Fibroblast of skin of left biceps (primary cell): ENCODE measurements around the gene METTL9.
A peak's percentile ranks its signal among the peaks of the same experiment; 100 is the strongest.
"Not testable (repeated sequence)": the region's sequence is repeated elsewhere in the genome, so short reads cannot be mapped to it uniquely, and the experiment has no call there.

Experiments used
- DNase-seq, 2 experiments: peaks; one replicate each; pipeline ENCODE4 v3.0.0-alpha.2; 2013; ENCODE audit warnings: low read depth in 2 of 2

METTL9 gene

DNA sequence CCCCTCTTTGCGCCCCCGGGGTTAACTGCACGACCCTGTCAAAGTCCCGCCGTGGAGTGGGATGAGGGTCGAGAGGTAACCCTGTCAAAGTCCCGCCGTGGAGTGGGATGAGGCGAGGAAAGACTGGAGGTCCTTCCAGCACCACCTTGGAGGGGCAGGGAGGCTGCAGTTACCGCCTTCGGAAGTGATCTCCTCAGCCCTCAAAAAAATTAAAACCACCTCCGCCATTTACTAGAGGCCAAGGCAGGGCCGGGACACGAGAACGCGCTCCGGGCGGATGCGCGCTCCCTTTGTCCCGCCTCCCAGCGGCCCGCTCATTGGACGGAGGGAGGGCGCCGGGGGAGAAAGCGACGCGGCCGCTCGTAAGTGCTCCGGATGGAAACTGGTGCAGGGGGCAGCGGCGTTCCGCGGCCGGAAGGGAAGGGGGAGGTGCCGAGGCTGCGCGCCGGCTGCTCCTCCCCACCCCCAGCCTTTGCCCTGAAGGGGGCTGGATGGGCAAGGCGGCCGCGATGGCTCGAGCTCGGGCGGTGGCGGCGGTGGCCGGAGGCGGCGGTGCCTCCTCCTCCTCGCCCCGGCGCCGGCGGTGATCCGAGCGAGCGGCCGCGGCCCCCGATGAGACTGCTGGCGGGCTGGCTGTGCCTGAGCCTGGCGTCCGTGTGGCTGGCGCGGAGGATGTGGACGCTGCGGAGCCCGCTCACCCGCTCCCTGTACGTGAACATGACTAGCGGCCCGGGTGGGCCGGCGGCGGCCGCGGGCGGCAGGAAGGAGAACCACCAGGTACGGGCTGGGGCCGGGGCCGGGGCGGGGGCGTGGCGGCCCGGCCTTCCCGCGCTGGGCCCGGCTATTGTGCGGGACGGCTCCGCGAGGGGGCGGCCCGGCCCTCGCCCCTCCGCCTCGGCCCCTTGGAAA, at the start of gene METTL9:
Gene METTL9, plus strand, starts transcription at position 456 of the 909 bp plus-strand sequence. Its CDS starts 157 bp downstream, at position 613.
- DNase-seq: peak; percentile 84 to 86

DNA sequence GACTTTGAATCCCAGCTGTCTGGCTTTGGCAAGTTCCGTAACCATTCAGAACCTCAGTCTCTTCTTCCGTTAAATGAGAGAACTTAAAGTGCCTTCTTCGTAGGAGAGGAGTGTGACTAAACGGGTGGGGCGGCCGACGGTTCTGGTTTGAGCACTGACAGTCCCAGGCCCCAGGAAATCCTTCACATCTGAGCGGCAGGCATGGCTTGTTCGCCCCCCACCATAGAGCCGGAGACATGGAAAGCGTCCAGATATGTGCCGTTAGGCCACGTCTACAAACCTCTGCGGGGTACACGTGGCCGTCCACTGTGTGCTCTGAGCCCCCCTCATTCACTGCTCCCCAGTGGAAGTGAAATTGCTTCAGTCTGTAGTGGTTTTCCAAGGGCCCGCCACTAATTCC, 49.4 kb upstream of the METTL9 start:
- DNase-seq: not testable (repeated sequence)

DNA sequence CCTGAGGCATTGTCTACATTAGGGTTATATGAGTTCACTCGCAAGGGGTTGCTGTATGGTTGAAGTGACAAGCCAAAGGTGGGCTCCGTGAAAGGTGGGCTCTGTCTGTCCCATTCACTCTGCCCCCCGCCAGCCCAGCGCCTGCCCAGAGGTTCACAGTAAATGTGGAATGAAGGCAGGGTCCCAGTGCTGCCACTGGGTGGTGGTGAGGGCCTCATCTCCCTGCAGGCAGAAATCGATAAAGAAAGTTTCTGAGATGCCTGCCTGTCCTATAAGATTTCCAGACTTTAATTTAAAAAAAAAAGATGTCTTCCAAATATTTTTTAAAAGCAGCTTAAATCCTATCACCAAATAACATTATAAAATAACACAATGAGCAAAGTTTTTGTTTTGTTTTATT, 48.9 kb upstream of the METTL9 start:
- DNase-seq: not testable (repeated sequence)

DNA sequence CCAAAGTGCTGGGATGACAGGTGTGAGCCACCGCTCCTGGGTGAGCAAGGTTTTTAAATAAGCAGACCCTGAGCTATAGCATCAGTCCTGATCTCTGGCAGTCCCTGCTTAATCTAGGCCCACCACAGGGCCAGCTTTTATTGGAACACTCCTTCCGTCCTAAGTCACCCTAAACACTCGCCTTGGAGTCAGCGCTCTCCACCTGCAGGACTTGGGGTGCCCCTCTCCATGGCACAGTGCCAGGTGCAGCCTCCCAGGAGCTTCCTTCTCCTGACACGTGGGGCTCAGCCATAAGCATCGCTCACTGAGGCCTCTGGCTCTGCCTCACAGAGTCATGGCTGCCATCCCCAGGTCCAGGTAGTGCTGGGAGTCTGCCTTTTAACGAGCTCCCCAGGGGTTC, 48.3 kb upstream of the METTL9 start:
- DNase-seq: not testable (repeated sequence)

DNA sequence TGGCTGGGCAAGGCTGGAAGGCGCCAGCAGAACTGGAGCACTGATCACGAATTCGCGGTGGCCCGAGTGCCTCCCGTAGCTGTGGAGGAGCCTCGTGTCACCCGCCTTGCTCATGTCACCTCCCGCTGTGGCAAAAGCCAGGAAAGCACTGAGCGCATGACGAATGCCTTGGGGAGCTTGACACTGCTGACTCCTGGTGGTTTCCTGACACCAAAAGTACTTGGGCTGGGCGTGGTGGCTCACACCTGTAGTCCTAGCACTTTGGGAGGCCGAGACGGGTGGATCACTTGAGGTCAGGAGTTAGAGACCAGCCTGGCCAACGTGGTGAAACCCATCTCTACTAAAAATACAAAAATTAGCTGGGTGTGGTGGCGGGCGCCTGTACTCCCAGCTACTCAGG, 47.8 kb upstream of the METTL9 start:
- DNase-seq: not testable (repeated sequence)

DNA sequence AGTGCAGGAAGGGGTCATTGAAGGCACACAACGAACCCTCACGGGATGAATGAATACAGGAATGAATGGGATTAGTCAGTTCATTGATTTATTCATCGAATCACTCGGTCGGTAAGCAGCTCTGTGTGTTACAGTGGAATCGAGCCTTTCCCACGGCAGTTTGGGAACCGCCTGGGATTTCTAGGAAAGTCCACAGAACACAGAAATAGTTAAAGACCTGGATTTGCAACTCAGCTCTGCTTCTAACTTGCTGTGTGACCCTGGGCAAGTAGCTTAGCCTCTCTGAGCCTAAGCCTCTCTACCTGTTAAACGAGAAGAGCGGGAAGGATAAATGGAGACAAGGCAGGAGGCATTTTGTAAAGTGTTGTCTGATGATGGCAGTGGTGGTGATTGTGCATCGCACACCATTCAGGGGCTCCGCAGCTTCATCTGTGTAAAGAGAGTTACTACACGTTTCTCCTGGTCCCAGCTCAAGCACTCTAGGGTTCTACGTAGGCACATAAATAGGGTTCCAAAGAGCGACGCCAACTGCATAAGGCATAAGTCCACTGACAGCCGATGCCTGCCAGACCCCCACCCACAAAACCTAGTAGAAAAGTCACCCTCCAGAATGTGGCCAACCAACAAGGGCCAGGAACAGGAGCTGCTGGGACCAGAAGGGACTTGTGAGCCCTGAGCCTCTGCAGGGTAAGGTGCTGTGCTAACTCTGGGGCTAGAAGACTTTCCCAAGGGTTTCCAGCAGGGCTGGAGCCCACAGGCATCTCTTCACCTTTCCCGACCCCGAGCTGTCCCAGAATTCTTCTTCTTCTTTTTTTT, 45.7 kb upstream of the METTL9 start:
- DNase-seq: not testable (repeated sequence)

DNA sequence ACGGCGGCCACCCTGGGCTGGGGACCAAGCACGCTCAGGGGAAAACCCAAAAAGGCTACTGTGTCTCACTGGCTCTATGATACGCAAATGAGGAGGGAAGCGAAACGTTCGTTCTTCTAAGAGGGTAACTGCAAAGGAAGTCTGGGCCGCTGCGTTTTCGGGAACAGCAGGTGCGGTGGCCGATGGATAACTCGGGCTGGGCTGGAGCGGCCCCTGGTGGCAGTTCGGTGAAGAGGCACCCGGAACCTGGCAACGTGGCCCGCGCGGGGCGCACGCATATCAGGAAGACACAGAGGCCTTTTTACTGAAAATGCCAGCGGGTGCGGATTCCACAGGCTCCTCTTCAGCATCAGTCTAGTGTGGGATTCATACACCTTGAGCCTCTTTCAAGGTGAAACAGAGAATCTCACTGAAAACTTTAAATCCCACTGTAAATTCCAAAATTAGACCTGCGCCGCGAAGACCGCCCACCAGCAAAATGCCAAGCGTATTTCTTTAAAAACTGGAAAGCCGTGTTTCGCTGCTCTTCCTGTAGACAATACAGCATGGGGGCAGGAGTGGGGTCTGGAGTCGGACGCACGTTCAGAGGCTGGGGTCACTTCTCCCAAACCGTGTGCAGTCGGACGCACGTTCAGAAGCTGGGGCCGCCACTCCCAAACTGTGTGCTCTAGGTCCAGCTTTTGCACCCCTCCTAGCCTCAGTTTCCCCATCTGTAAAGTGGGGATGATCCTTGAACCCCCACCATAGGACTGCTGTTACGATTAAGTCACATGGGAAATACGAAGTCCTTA, 44.4 kb upstream of the METTL9 start:
- peak; percentile 29 to 32 for DNase-seq

DNA sequence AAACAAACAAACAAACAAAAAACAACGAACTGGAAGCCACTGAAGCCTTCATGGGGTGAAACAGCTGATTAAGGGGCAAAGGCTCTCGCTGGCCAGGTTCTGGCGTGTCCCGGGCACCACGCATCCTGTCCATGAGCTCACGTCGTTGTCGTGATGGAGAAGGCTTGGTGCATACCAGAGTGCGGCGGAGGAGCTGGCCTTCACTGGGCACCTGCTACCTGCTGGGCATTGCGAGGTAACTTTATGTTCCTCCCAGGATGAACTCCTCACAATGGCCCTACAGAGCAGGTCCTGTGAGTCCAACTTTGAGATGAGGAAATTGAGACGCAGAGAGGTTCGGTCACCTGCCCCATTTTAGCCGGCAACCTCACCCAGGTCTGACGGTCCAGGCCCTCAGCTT, 43.8 kb upstream of the METTL9 start:
- not testable (repeated sequence) for DNase-seq

DNA sequence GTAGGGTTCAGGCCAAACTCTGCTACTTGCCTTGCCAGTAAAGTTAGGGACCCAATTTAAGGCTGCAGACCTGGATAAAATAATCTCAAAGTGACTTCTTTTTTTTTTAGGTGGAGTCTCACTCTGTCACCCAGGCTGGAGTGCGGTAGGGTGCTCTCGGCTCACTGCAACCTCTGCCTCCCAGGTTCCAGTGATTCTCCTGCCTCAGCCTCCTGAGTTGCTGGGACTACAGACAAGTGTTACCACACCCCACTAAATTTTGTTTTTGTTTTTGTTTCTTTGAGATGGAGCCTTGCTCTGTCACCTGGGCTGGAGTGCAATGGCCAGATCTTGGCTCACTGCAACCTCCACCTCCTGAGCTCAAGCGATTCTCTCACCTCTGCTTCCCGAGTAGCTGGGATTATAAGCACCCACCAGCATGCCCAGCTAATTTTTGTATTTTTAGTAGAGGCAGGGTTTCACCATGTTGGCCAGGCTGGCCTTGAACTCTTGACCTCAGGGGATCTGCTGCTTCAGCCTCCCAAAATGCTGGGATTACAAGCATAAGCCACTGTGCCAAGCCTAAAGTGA, 43.3 kb upstream of the METTL9 start:
- not testable (repeated sequence) for DNase-seq

DNA sequence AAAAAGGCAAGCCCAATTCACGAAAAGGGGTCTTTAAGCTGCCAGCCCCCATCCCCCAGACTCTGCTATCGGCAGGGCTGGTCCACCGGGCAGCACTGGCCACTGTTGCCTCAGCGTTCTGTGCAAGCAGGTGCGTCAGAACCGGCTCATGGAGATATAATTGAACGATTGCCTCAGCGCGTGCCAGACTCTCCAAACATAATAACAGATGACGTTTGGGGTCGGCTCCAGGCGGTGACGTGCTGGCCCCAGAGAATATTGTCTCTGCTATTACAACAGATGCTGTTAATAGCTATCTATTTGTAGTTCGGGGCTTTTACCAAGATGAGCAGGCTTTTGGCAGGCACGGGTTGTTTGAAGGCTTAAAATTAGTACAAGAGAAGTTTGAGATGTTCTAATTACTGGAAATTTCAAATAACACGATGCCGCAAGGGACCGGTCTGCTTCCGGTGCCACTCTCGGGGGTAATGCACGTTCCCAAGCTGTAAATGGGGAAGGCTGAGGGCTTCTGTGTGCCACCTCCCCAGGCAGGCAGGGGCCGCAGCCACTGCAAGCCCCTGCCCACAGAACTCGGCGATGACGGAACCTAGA, 42.6 kb upstream of the METTL9 start:
- DNase-seq: not testable (repeated sequence)

DNA sequence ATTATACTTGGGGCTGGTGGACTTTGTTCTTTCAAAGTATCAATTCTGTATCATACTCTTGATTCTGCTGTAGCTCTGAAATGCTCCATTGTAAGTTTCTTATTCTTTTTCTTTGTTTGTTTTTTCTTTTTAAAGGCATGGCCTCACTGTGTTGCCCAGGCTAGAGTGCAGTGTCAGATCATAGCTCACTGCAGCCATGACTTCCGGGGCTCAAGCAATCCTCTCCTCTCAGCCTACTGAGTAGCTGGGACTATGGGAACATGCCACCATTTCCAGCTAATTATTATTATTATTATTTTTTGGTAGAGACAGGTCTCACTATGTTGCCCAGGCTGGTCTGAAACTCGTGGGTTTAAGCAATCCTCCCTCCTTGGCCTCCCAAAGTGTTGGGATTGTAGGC, 38.9 kb upstream of the METTL9 start:
- no peak for DNase-seq

DNA sequence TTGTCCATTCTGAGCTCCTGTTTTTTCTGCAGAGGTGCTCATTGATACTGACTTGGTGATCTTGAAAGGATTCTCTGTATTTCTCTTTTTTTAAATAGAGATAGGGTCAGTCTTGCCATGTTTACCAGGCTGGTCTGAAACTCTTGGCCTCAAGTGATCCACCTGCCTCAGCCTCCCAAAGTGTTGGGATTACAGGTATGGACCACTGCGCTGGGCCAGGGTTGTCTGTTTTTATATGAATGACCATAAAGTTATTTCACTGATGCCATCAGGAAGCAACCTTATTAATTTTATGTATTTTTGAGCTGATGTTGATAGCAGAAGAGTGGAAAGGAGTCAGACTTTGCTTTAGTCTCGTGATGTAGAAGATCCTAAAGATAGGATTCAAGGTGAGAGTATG, 35.7 kb upstream of the METTL9 start:
- DNase-seq: no peak

DNA sequence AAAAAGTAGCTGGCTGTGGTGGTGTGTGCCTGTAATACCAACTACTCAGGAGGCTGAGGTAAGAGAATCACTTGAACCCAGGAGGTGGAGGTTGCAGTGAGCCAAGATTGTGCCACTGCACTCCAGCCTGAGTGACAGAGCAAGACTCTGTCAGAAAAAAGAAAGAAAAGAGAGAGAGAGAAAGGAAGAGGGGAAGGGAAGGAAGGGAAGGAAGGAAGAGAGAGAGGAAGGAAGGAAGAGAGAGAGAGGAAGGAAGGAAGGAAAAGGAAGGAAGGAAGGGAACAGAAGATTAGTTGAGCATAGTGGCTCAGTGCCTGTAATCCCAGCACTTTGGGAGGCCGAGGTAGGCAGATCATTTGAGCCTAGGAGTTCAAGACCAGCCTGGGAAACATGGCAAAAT, 35.0 kb upstream of the METTL9 start:
- not testable (repeated sequence) for DNase-seq

DNA sequence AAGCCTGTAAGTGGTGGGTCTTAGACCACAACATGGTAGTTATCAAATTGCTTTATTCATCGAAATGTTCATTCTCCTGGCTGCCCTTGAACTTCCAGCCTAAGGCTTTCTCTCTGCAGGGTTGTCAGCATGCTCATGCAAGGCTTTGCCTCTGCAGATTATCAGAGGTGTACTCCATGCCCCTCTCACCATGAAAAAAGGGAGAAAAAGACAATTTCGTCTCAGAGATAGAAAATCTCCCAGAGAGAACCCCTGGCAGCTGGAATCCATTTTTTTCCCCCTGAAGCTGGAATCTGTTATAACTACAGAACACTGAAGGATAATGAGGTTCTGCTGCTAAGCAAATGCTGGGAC, 33.9 kb upstream of the METTL9 start:
- no peak for DNase-seq

DNA sequence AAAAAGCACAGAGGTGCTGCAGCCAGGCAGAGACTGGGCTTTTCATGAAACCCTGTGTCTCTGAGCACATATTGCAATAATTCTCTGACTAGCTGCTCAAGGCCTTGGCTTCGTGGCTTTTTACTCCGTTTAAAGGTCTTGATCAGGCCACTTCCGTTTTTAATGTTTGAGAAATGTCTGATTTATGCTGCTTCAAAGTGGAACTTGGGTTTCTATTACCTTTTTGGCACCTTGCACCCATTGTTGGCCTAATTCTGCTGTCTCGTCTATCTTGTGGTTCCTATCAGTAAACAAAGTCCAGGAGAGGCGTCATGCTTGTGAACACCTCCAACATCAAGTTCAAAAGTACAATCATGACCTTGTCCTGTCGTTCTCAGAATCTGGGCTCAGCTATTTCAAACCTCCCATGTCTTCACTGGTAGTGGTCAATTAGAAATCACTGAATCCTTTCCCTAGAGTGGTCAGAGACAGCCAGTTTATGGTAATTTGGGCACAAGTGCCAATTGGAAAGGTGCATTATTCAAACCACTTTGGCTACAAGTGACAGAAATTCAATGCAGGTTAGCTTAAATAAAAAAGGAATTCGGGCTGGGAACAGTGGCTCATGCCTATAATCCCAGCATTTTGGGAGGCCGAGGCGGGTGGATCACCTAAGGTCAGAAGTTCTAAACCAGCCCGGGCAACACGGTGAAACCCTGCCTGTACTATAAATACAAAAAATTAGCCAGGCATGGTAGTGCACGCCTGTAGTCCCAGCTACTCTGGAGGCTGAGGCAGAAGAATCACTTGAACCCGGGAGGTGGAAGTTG, 33.3 kb upstream of the METTL9 start:
- DNase-seq: no peak

DNA sequence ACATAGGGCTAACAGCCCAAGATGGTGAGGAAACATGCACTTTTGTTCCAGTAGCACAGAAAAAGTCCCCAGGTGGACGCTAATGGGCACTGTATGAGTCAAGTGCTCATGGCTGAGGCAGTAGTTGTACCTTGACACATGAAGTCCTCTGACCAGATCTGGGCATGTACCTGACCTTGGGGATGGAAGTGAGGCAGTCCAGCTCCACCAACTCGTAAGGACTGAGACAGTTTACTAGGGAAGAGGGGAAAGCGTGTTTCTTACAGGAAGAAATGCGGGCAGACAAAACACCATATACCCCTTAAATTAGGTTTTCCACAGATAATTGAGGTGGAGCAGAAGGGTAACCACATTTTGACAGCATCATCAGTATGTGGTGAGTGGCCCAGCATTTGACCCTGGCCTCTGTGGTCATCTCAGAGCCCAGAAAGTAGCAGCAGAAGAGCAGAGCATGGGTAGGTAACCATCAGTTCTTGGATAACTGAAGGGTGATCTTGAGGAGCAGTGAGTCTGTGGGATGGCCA, 32.4 kb upstream of the METTL9 start:
- no peak for DNase-seq

DNA sequence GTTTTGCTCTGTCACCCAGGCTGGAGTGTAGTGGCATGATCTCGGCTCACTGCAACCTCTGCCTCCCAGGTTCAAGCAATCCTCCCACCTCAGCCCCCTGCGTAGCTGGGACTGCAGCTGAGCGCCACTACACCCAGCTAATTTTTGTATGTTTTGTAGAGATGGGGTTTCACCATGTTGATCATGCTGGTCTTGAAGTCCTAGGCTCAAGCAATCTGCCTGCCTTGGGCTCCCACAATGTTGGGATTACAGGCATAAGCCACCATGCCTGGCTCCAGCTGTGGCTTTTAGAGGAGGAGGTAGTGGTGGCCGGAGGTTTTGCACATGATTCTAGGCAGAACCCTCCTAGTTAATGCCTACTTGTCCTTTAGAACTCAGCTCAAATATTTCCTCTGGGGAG, 31.9 kb upstream of the METTL9 start:
- not testable (repeated sequence) for DNase-seq

DNA sequence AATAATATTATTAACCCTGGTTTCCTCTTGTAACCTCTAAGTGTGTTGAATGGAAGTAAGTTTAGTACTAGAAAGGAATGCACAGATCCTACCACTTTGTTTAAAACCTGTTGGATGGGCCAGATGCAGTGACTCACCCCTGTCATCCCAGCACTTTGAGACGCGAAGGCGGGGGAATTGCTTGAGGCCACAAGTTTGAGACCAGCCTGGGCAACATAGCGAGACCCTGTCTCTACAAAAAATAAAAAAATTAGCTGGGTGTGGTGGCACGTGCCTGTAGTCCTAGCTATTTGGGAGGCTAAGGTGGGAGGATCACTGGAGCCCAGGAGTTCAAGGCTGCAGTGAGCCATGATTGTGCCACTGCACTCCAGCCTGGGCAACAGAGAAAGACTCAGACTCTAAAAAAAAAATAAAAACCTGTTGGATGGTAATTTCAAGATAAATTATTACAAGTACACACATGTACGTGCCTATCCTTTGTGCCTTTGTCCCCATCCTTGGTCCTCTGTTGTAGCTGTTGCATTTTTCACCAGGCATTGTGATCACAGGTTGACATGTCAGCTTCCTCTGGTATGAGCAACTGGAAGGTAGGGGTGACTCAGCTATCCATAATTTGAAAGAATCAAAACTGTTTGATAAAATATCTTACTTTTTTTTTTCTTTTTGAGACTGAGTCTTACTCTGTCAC, 30.7 kb upstream of the METTL9 start:
- DNase-seq: no peak

DNA sequence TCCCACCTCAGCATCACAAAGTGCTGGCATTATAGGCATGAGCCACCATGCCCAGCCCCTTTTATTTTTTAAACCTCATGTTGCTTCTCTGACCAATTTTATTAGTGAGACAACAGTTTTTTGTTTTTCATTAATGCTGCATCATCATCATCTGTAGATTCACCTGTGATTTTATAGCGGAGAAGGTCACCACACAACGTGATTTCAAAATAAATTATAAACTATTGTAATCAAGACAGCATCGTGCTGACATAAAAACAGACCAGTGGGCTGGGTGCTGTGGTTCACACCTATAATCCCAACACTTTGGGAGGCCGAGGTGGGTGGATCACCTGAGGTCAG, 28.7 kb upstream of the METTL9 start:
- no peak for DNase-seq

DNA sequence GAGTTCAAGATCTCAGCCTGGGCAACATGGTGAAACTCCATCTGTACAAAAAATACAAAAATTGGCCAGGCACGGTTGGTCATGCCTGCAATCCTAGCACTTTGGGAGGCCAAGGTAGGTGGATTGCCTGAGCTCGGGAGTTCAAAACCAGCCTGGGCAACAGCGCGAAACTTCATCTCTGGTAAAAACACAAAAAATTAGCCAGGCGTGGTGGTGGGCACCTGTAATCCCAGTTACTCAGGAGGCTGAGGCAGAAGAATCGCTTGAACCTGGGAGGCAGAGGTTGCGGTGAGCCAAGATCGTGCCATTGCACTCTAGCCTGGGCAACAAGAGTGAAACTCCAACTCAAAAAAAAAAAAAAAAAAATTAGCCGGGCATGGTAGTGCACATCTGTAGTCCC, 25.9 kb upstream of the METTL9 start:
- DNase-seq: not testable (repeated sequence)
